ENCODE measurements around the gene ASCL4.
"Not testable (repeated sequence)": the region's sequence is repeated elsewhere in the genome, so short reads cannot be mapped to it uniquely, and the experiment has no call there.

Gene ASCL4

GRCh38 chr12:107774349-107775029, at the start of gene ASCL4:
TSS of gene ASCL4 (plus strand) at chr12:107774704. CDS start at chr12:107775219, 515 bp downstream.
- FAIRE-seq, result no peak

- FAIRE-seq, result not testable (repeated sequence)
These were observed 47.2 kb upstream of the ASCL4 start for GRCh38 chr12:107727327-107727726.

- FAIRE-seq, result not testable (repeated sequence)
These were observed 46.8 kb upstream of the ASCL4 start for GRCh38 chr12:107727742-107728141.

GRCh38 chr12:107730618-107731341, 43.7 kb upstream of the ASCL4 start:
- no peak for FAIRE-seq

- no peak for FAIRE-seq
These were observed 43.1 kb upstream of the ASCL4 start for GRCh38 chr12:107731366-107731765.

GRCh38 chr12:107732365-107732764, 42.1 kb upstream of the ASCL4 start:
- no peak for FAIRE-seq

- no peak for FAIRE-seq
These were observed 40.4 kb upstream of the ASCL4 start for GRCh38 chr12:107734139-107734538.

- FAIRE-seq, result no peak
These were observed 38.7 kb upstream of the ASCL4 start for GRCh38 chr12:107735763-107736162.

- FAIRE-seq, result no peak
These were observed 37.6 kb upstream of the ASCL4 start for GRCh38 chr12:107736914-107737313.

GRCh38 chr12:107748472-107748871, 26.0 kb upstream of the ASCL4 start:
- FAIRE-seq, result no peak

- FAIRE-seq, result no peak
These were observed 25.4 kb upstream of the ASCL4 start for GRCh38 chr12:107749083-107749482.

GRCh38 chr12:107759410-107759809, 15.1 kb upstream of the ASCL4 start:
- no peak for FAIRE-seq

- FAIRE-seq, result no peak
These were observed 14.2 kb upstream of the ASCL4 start for GRCh38 chr12:107760207-107760808.

- FAIRE-seq, result no peak
These were observed 13.5 kb upstream of the ASCL4 start, which contains the start of gene PRDM4 for GRCh38 chr12:107760809-107761501. TSS of gene PRDM4 (minus strand) at chr12:107761137. CDS start at chr12:107760515, 622 bp downstream.

GRCh38 chr12:107761502-107761904, 13.0 kb upstream of the ASCL4 start:
- FAIRE-seq, result no peak

GRCh38 chr12:107762874-107763273, 11.6 kb upstream of the ASCL4 start:
- FAIRE-seq, result no peak

GRCh38 chr12:107764626-107765025, 9.9 kb upstream of the ASCL4 start:
- FAIRE-seq, result no peak

- FAIRE-seq, result no peak
These were observed 9.2 kb upstream of the ASCL4 start for GRCh38 chr12:107765316-107765715.

GRCh38 chr12:107767466-107767865, 7.0 kb upstream of the ASCL4 start:
- FAIRE-seq, result no peak

- no peak for FAIRE-seq
These were observed 703 bp downstream of the ASCL4 start for GRCh38 chr12:107775093-107775721.

- no peak for FAIRE-seq
These were observed 1.7 kb downstream of the ASCL4 start for GRCh38 chr12:107776171-107776570.

- no peak for FAIRE-seq
These were observed 4.0 kb downstream of the ASCL4 start for GRCh38 chr12:107778383-107779025.

Data from TTC549 (cell line).